ENCODE measurements around the gene IRS2.
"Not testable (repeated sequence)": the region's sequence is repeated elsewhere in the genome, so short reads cannot be mapped to it uniquely, and the experiment has no call there.

IRS2 gene

GRCh38 chr13:109744512-109745051, 41.8 kb downstream of the IRS2 start:
- Mint-ChIP-seq H3K27ac (no peak overlapping the region), H3K36me3 (ENCODE audit: low read depth) (no peaks in the 10 kb centered on the region), H3K9me3 (no peaks in the 10 kb centered on the region), H3K27me3 (ENCODE audit: low read depth) (peaks cover 4% of the 10 kb centered on the region), H3K4me3 (no peak overlapping the region), H3K4me1 (ENCODE audit: low read depth) (peaks cover 11% of the 10 kb centered on the region)

DNA sequence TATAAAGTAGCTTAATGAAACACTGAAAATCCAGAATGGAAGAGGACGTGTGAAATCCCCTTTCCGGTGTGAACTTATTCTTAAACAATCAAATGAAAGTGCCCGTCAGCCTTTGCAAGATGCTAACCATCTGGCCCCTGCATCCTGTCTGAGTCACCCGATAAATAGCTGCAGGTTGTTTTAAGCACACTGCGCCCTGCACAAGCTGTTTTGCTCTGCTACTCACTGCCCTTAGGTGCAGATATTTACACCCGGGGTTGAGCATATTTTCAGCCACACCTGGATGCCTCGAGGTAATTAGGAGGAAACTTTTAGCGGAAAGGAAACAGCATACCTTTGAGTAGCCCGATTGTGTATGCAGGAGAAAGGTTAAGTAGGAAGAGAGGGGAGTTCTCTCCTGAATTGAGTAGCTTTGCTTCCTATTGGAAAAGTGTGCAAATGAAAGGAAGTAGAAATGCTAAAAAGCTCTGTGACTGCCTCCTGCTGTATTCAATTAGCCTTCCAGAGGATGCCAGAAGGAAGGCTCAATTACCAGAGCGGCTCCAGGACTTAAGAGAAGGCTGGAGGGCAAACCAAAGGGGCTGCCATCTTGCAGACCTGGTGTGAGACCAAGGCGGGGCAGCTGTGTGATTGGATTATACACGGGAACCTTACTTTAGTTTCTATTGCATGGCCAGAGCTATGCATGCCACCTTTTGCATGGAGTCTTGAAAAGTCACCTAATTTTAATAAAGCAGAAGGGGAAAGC, 42.5 kb downstream of the IRS2 start:
- H3K9me3 Mint-ChIP-seq, result no peaks in the 10 kb centered on the region
- H3K36me3 Mint-ChIP-seq (ENCODE audit: low read depth), result no peaks in the 10 kb centered on the region
- H3K4me1 Mint-ChIP-seq (ENCODE audit: low read depth), result peaks cover 11% of the 10 kb centered on the region
- no peak overlapping the region for H3K27ac Mint-ChIP-seq
- H3K27me3 Mint-ChIP-seq (ENCODE audit: low read depth), result peaks cover 4% of the 10 kb centered on the region
- no peak overlapping the region for H3K4me3 Mint-ChIP-seq

DNA sequence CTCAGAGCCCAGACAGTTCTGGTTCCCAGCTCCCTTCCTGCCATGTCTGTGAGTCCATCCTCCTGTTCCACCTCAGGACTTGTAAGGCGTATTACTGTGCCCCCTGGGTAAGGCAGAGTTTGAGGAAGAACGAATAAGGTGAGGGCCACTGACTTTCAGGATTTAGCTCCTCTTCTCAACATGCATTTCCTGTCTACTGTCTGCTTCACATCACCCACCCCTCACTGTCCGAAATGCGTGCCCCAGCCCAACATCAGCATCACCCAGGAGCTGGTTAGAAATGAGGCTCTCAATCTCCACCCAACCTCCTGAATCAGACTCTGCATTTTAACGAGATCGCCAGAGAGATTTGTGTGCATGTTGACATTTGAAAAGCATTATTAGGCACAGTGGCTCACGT, 44.4 kb downstream of the IRS2 start:
- H3K27ac Mint-ChIP-seq, result no peak overlapping the region
- no peaks in the 10 kb centered on the region for H3K9me3 Mint-ChIP-seq
- peaks cover 4% of the 10 kb centered on the region for H3K27me3 Mint-ChIP-seq (ENCODE audit: low read depth)
- H3K36me3 Mint-ChIP-seq (ENCODE audit: low read depth), result no peaks in the 10 kb centered on the region
- H3K4me1 Mint-ChIP-seq (ENCODE audit: low read depth), result peaks cover 11% of the 10 kb centered on the region
- H3K4me3 Mint-ChIP-seq, result no peak overlapping the region

DNA sequence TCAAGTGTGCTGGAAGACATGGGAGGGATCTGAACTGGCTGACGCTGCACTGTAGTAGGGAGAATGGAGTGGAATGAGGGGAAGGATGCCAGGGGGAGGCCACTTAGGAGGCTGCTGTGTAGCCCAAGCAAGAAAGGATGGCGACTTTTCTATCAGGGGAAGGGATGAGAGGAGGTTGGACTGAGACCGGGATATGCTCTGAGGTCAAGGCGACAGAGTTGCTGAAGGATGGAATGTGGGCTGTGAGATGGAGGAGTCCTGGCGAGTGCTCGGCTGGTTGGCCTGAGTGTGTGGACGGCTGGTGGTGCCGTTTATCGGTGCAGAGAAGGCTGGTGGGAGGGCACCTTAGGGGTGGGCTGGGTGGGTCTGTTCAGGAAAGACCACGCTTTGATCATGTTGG, 45.7 kb downstream of the IRS2 start:
- H3K27me3 Mint-ChIP-seq (ENCODE audit: low read depth), result peaks cover 4% of the 10 kb centered on the region
- no peak overlapping the region for H3K27ac Mint-ChIP-seq
- no peaks in the 10 kb centered on the region for H3K9me3 Mint-ChIP-seq
- no peak overlapping the region for H3K4me3 Mint-ChIP-seq
- no peaks in the 10 kb centered on the region for H3K36me3 Mint-ChIP-seq (ENCODE audit: low read depth)
- H3K4me1 Mint-ChIP-seq (ENCODE audit: low read depth), result peaks cover 11% of the 10 kb centered on the region

GRCh38 chr13:109740121-109740520, 46.3 kb downstream of the IRS2 start:
- peaks cover 11% of the 10 kb centered on the region for H3K4me1 Mint-ChIP-seq (ENCODE audit: low read depth)
- no peaks in the 10 kb centered on the region for H3K9me3 Mint-ChIP-seq
- no peaks in the 10 kb centered on the region for H3K36me3 Mint-ChIP-seq (ENCODE audit: low read depth)
- H3K27ac Mint-ChIP-seq, result no peak overlapping the region
- peaks cover 4% of the 10 kb centered on the region for H3K27me3 Mint-ChIP-seq (ENCODE audit: low read depth)
- no peak overlapping the region for H3K4me3 Mint-ChIP-seq

DNA sequence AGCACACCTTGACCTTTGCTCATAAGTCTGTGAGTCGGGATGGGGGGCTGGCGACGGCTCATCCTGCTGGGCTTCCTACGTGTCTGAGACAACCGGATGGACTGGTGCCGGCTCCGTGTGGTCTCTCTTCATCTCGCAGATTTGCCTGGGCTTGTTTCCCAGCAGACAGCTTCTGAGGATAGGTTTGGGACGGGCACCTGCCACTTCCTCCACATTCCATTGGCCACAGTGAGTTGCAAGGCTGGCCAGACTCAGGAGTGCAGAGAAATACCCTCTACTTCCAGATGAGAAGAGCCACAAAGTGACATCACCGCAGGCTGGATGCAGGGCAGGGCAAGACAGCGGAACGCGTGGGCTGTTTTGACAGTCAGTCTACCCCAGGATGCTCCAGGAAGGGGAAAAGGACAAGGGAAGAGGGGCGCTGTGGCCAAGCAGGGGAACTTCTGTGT, 48.1 kb downstream of the IRS2 start:
- Mint-ChIP-seq H3K4me3 (no peak overlapping the region), H3K27ac (no peak overlapping the region), H3K4me1 (ENCODE audit: low read depth) (peaks cover 1% of the 10 kb centered on the region), H3K9me3 (no peaks in the 10 kb centered on the region), H3K36me3 (ENCODE audit: low read depth) (no peaks in the 10 kb centered on the region), H3K27me3 (ENCODE audit: low read depth) (no peaks in the 10 kb centered on the region)

GRCh38 chr13:109737606-109738005, 48.8 kb downstream of the IRS2 start:
- Mint-ChIP-seq H3K4me3 (no peak overlapping the region), H3K9me3 (no peaks in the 10 kb centered on the region), H3K36me3 (ENCODE audit: low read depth) (no peaks in the 10 kb centered on the region), H3K27me3 (ENCODE audit: low read depth) (no peaks in the 10 kb centered on the region), H3K27ac (no peak overlapping the region), H3K4me1 (ENCODE audit: low read depth) (no peaks in the 10 kb centered on the region)

- H3K27ac Mint-ChIP-seq, result no peak overlapping the region
- H3K36me3 Mint-ChIP-seq (ENCODE audit: low read depth), result no peaks in the 10 kb centered on the region
- no peak overlapping the region for H3K4me3 Mint-ChIP-seq
- H3K4me1 Mint-ChIP-seq (ENCODE audit: low read depth), result no peaks in the 10 kb centered on the region
- H3K9me3 Mint-ChIP-seq, result peaks cover 1% of the 10 kb centered on the region
- H3K27me3 Mint-ChIP-seq (ENCODE audit: low read depth), result no peaks in the 10 kb centered on the region
These were observed 49.3 kb downstream of the IRS2 start for GRCh38 chr13:109737046-109737573.

GRCh38 chr13:109735436-109735966, 50.9 kb downstream of the IRS2 start:
- H3K9me3 Mint-ChIP-seq, result peaks cover 5% of the 10 kb centered on the region
- no peak overlapping the region for H3K27ac Mint-ChIP-seq
- no peaks in the 10 kb centered on the region for H3K36me3 Mint-ChIP-seq (ENCODE audit: low read depth)
- H3K27me3 Mint-ChIP-seq (ENCODE audit: low read depth), result no peaks in the 10 kb centered on the region
- H3K4me3 Mint-ChIP-seq, result no peak overlapping the region
- no peaks in the 10 kb centered on the region for H3K4me1 Mint-ChIP-seq (ENCODE audit: low read depth)

- no peak overlapping the region for H3K4me3 Mint-ChIP-seq
- H3K36me3 Mint-ChIP-seq (ENCODE audit: low read depth), result no peaks in the 10 kb centered on the region
- H3K27ac Mint-ChIP-seq, result no peak overlapping the region
- H3K4me1 Mint-ChIP-seq (ENCODE audit: low read depth), result no peaks in the 10 kb centered on the region
- no peaks in the 10 kb centered on the region for H3K27me3 Mint-ChIP-seq (ENCODE audit: low read depth)
- H3K9me3 Mint-ChIP-seq, result peaks cover 5% of the 10 kb centered on the region
These were observed 52.2 kb downstream of the IRS2 start for GRCh38 chr13:109734002-109734785.

DNA sequence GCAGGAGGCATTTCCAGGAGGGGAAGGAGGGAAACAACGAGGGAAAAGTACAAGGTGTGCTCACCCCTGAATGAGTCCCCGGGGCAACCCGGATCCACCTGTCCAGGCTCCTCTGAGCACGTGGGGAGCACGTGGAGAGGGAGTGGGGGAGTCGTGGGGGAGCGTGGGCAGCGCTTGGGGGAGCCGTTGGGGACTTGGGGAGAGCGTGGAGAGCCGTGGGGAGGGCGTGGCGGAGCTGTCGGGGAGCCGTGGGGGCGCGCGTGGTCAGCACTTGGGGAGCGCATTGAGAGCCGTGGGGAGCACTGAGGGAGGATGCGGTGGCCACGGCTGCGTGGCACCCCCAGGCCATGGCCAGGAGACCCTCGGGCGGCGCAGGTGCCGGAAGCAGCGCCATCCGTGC, 52.8 kb downstream of the IRS2 start:
- H3K9me3 Mint-ChIP-seq, result peaks cover 5% of the 10 kb centered on the region
- no peak overlapping the region for H3K27ac Mint-ChIP-seq
- H3K36me3 Mint-ChIP-seq (ENCODE audit: low read depth), result no peaks in the 10 kb centered on the region
- no peak overlapping the region for H3K4me3 Mint-ChIP-seq
- H3K4me1 Mint-ChIP-seq (ENCODE audit: low read depth), result no peaks in the 10 kb centered on the region
- H3K27me3 Mint-ChIP-seq (ENCODE audit: low read depth), result no peaks in the 10 kb centered on the region

GRCh38 chr13:109732470-109733170, 53.8 kb downstream of the IRS2 start:
- not testable (repeated sequence) for H3K27ac Mint-ChIP-seq; H3K4me1 Mint-ChIP-seq (ENCODE audit: low read depth); H3K9me3 Mint-ChIP-seq; H3K27me3 Mint-ChIP-seq (ENCODE audit: low read depth); H3K4me3 Mint-ChIP-seq; H3K36me3 Mint-ChIP-seq (ENCODE audit: low read depth)

DNA sequence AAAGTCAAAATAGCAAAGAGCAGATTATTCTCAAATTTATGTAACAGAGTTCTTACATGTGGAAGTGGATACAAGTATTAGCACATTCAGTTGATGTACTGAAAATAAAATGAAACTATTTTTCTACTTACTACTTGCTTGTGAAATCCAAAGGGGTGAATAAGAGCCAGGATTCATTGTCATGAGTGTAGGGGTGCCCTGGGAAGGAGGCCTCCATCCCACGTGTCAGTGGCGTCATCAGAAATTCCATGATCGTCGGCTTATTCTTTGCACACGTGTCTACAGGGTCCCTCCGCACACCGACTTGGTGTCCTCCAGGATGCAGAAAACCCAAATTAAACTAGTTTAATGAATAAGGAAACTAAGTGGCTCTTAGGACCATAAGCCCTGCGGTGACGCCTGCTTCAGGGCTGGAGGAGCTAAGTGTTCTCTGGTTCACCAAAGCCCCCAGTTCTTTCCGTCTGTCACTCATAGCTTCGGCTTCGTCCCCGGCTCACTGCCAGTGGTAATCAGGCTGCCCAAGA, 55.5 kb downstream of the IRS2 start:
- peaks cover 5% of the 10 kb centered on the region for H3K9me3 Mint-ChIP-seq
- no peaks in the 10 kb centered on the region for H3K27me3 Mint-ChIP-seq (ENCODE audit: low read depth)
- no peak overlapping the region for H3K27ac Mint-ChIP-seq
- H3K36me3 Mint-ChIP-seq (ENCODE audit: low read depth), result no peaks in the 10 kb centered on the region
- no peak overlapping the region for H3K4me3 Mint-ChIP-seq
- no peaks in the 10 kb centered on the region for H3K4me1 Mint-ChIP-seq (ENCODE audit: low read depth)
